ENCODE data around the gene USP32. TPM values are rescaled to one million over a fixed set of nuclear protein-coding genes. Genes with fewer than 3 reads are reported as not detected.
A peak's percentile ranks its signal among the peaks of the same experiment; 100 is the strongest.

The USP32 gene
- total and polyA plus RNA-seq, 3 experiments from 2014 or later = 8.6 to 24.8 (median 23.1) TPM

DNA sequence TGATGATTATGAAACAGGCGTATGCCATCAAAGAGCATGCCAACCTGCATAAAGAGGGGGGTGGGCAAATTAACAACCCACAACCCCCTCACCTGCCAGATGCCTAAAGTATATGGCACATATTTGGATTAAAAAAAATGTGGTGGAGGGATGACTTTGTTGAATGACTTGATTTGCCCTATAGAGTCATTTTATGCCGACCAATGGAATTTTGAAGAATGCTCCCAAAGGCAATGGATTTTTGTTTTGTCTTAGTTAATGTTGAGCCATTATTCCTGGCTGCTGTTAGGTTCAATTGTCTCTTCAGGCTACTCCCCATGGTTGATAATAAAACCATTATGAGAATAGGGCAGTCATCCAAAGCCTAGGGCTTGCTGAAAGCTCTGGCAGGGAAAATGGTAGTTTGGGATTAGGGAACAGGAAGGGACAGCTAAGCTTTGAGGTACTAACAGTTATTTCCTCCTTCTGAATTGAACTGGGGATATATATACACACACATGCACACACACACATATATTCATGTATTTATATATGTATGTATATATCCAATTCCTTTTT is 24.5 kb upstream of the USP32 start:
- DNase-seq = no peak
- Mint-ChIP-seq H3K36me3 (no peaks in the 10 kb centered on the region), H3K4me3 (no peak overlapping the region), H3K27me3 (peaks cover 2 to 8% of the 10 kb centered on the region in 2 donors), H3K27ac (no peak overlapping the region), H3K4me1 (peaks cover 5 to 6% (median 6%) of the 10 kb centered on the region in 3 donors), H3K9me3 (no peaks in the 10 kb centered on the region)
- Histone ChIP-seq H3K4me3 (ENCODE audit: low read length) (no peak overlapping the region), H3K27ac (ENCODE audit: low read depth, low read length) (no peak overlapping the region), H3K27me3 (ENCODE audit: insufficient read depth, low read length, poor library complexity, severe bottlenecking) (no peaks in the 10 kb centered on the region), H3K36me3 (ENCODE audit: insufficient read depth, low read length) (no peaks in the 10 kb centered on the region), H3K4me1 (ENCODE audit: insufficient read depth, low read length) (no peaks in the 10 kb centered on the region), H3K9me3 (ENCODE audit: low read length) (no peaks in the 10 kb centered on the region)
- ChIA-PET POLR2A (no interaction called here), CTCF (no interaction called here)

GRCh38 chr17:60415146-60415545 is 23.2 kb upstream of the USP32 start:
- Mint-ChIP-seq H3K4me1 (no peaks in the 10 kb centered on the region), H3K27me3 (peaks cover 2 to 10% of the 10 kb centered on the region in 2 donors), H3K36me3 (no peaks in the 10 kb centered on the region), H3K4me3 (no peak overlapping the region), H3K9me3 (no peaks in the 10 kb centered on the region), H3K27ac (peak overlapping the region in 1 of 8 donors; percentile 50)
- Histone ChIP-seq H3K4me3 (ENCODE audit: low read length) (no peak overlapping the region), H3K4me1 (ENCODE audit: insufficient read depth, low read length) (no peaks in the 10 kb centered on the region), H3K9me3 (ENCODE audit: low read length) (no peaks in the 10 kb centered on the region), H3K36me3 (ENCODE audit: insufficient read depth, low read length) (no peaks in the 10 kb centered on the region), H3K27me3 (ENCODE audit: insufficient read depth, low read length, poor library complexity, severe bottlenecking) (no peaks in the 10 kb centered on the region), H3K27ac (ENCODE audit: low read depth, low read length) (no peak overlapping the region)
- DNase-seq = no peak
- ChIA-PET POLR2A (no interaction called here), CTCF (no interaction called here)

GRCh38 chr17:60412701-60413100 is 20.8 kb upstream of the USP32 start:
- no peaks in the 10 kb centered on the region for H3K36me3 ChIP-seq (ENCODE audit: insufficient read depth, low read length)
- Mint-ChIP-seq H3K27ac (no peak overlapping the region), H3K9me3 (no peaks in the 10 kb centered on the region), H3K4me3 (no peak overlapping the region), H3K27me3 (peaks cover 6 to 18% of the 10 kb centered on the region in 2 donors), H3K4me1 (no peaks in the 10 kb centered on the region), H3K36me3 (no peaks in the 10 kb centered on the region)
- ChIA-PET CTCF (interaction anchor here (1.1 to 1.6 kb wide), 2 partner anchors 7 to 8 kb away, joined by 3 to 4 read pairs; no protein-coding TSS in a partner anchor), POLR2A (no interaction called here)
- no peak overlapping the region for H3K27ac ChIP-seq (ENCODE audit: low read depth, low read length)
- no peaks in the 10 kb centered on the region for H3K9me3 ChIP-seq (ENCODE audit: low read length)
- no peak for DNase-seq
- no peaks in the 10 kb centered on the region for H3K27me3 ChIP-seq (ENCODE audit: insufficient read depth, low read length, poor library complexity, severe bottlenecking)
- H3K4me3 ChIP-seq (ENCODE audit: low read length) = no peak overlapping the region
- no peaks in the 10 kb centered on the region for H3K4me1 ChIP-seq (ENCODE audit: insufficient read depth, low read length)

- CTCF ChIA-PET = interaction anchor here (1.4 kb wide), 1 partner anchor 11 kb away, joined by 5 read pairs; no protein-coding TSS in a partner anchor
- Histone ChIP-seq H3K27me3 (ENCODE audit: insufficient read depth, low read length, poor library complexity, severe bottlenecking) (no peaks in the 10 kb centered on the region), H3K9me3 (ENCODE audit: low read length) (no peaks in the 10 kb centered on the region), H3K36me3 (ENCODE audit: insufficient read depth, low read length) (no peaks in the 10 kb centered on the region), H3K27ac (ENCODE audit: low read depth, low read length) (no peak overlapping the region), H3K4me3 (ENCODE audit: low read length) (no peak overlapping the region), H3K4me1 (ENCODE audit: insufficient read depth, low read length) (no peaks in the 10 kb centered on the region)
- Mint-ChIP-seq H3K27ac (peak overlapping the region in 1 of 8 donors; percentile 74), H3K9me3 (no peaks in the 10 kb centered on the region), H3K4me1 (no peaks in the 10 kb centered on the region), H3K27me3 (peaks cover 10 to 27% of the 10 kb centered on the region in 2 donors), H3K36me3 (no peaks in the 10 kb centered on the region), H3K4me3 (no peak overlapping the region)
- DNase-seq = no peak
- POLR2A ChIA-PET = no interaction called here
Observed at GRCh38 chr17:60410001-60410400, 18.1 kb upstream of the USP32 start.

DNA sequence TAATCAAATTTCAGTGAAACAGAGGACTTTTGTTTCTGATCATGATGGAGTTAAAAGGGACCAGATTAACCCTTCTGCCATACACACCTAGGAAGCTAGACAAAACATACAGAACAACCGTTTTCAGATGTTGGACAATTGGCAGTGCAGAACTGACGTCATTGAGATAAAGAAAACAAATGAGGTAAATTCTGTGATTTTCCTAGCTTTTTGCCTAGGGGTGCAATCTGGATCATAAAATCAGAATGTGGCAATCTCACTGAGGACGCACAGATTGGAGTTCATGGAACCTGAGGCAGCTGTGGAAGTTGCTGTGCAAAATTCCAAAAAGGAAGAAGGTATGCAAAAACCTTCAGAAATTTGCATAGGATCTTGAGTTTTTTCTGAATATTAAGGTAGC is 15.0 kb upstream of the USP32 start:
- no peaks in the 10 kb centered on the region for H3K36me3 ChIP-seq (ENCODE audit: insufficient read depth, low read length)
- POLR2A ChIA-PET = no interaction called here
- no peak overlapping the region for H3K27ac ChIP-seq (ENCODE audit: low read depth, low read length)
- CTCF ChIA-PET = no interaction called here
- Mint-ChIP-seq H3K4me3 (no peak overlapping the region), H3K27ac (no peak overlapping the region), H3K4me1 (no peaks in the 10 kb centered on the region), H3K36me3 (no peaks in the 10 kb centered on the region), H3K27me3 (peaks cover 8 to 19% of the 10 kb centered on the region in 2 donors), H3K9me3 (no peaks in the 10 kb centered on the region)
- H3K9me3 ChIP-seq (ENCODE audit: low read length) = no peaks in the 10 kb centered on the region
- H3K4me3 ChIP-seq (ENCODE audit: low read length) = no peak overlapping the region
- H3K4me1 ChIP-seq (ENCODE audit: insufficient read depth, low read length) = no peaks in the 10 kb centered on the region
- H3K27me3 ChIP-seq (ENCODE audit: insufficient read depth, low read length, poor library complexity, severe bottlenecking) = no peaks in the 10 kb centered on the region
- no peak for DNase-seq

GRCh38 chr17:60403962-60404361 is 12.0 kb upstream of the USP32 start:
- H3K36me3 Mint-ChIP-seq = no peaks in the 10 kb centered on the region
- no peak overlapping the region for H3K4me3 ChIP-seq (ENCODE audit: low read length)
- H3K27ac ChIP-seq (ENCODE audit: low read depth, low read length) = no peak overlapping the region
- no peaks in the 10 kb centered on the region for H3K9me3 Mint-ChIP-seq
- no peaks in the 10 kb centered on the region for H3K27me3 ChIP-seq (ENCODE audit: insufficient read depth, low read length, poor library complexity, severe bottlenecking)
- ChIA-PET POLR2A (no interaction called here), CTCF (interaction anchor here (1.9 kb wide), 1 partner anchor 12 kb away, joined by 6 read pairs; the partner anchor contains the start of gene USP32)
- H3K9me3 ChIP-seq (ENCODE audit: low read length) = no peaks in the 10 kb centered on the region
- no peak for DNase-seq
- no peaks in the 10 kb centered on the region for H3K4me1 ChIP-seq (ENCODE audit: insufficient read depth, low read length)
- H3K27me3 Mint-ChIP-seq = peaks cover 8 to 14% of the 10 kb centered on the region in 2 donors
- no peak overlapping the region for H3K27ac Mint-ChIP-seq
- no peaks in the 10 kb centered on the region for H3K36me3 ChIP-seq (ENCODE audit: insufficient read depth, low read length)
- no peaks in the 10 kb centered on the region for H3K4me1 Mint-ChIP-seq
- no peak overlapping the region for H3K4me3 Mint-ChIP-seq

DNA sequence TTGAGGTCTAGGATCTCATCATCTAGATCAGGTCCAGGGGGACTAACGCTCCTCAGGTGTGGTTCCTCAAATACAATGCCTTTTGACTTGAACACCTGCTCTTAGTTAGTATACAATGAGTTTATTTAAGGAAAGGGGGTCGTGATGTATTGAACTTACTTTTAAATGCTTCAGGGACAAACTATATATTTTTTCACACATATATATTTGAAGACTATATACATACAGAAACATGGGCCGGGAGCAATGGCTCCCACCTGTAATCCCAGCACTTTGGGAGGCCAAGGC is 11.5 kb upstream of the USP32 start:
- H3K4me1 Mint-ChIP-seq = peaks cover under 1% of the 10 kb centered on the region in 3 donors
- H3K9me3 Mint-ChIP-seq = no peaks in the 10 kb centered on the region
- Histone ChIP-seq H3K27me3 (ENCODE audit: insufficient read depth, low read length, poor library complexity, severe bottlenecking) (no peaks in the 10 kb centered on the region), H3K4me3 (ENCODE audit: low read length) (no peak overlapping the region), H3K9me3 (ENCODE audit: low read length) (no peaks in the 10 kb centered on the region), H3K27ac (ENCODE audit: low read depth, low read length) (no peak overlapping the region), H3K36me3 (ENCODE audit: insufficient read depth, low read length) (no peaks in the 10 kb centered on the region), H3K4me1 (ENCODE audit: insufficient read depth, low read length) (peaks cover 2% of the 10 kb centered on the region)
- CTCF ChIA-PET = no interaction called here
- peaks cover 7 to 10% of the 10 kb centered on the region in 2 donors for H3K27me3 Mint-ChIP-seq
- H3K36me3 Mint-ChIP-seq = no peaks in the 10 kb centered on the region
- H3K27ac Mint-ChIP-seq = no peak overlapping the region
- DNase-seq = no peak
- POLR2A ChIA-PET = no interaction called here
- H3K4me3 Mint-ChIP-seq = no peak overlapping the region

DNA sequence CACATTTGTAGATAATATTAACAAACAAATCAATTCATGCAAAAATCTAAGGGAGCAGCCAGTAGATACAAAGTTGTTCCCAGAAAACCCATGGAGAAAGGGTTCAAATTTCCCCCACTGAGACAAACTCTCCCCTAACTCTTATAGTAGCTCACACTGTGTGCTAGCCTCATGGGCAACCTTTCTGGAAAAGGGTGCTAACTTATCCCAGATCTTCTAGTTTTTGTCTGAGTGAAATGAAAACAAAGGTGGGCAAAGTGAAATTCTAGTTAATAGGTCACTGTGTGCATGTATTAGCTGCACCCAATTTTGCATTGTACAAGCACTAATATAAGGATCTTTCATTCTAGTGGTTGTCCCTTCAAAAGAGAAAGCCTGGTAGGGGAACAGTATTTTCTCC is 9.9 kb upstream of the USP32 start:
- Histone ChIP-seq H3K4me3 (ENCODE audit: low read length) (no peak overlapping the region), H3K36me3 (ENCODE audit: insufficient read depth, low read length) (no peaks in the 10 kb centered on the region), H3K4me1 (ENCODE audit: insufficient read depth, low read length) (peaks cover 10% of the 10 kb centered on the region), H3K9me3 (ENCODE audit: low read length) (no peaks in the 10 kb centered on the region), H3K27me3 (ENCODE audit: insufficient read depth, low read length, poor library complexity, severe bottlenecking) (no peaks in the 10 kb centered on the region), H3K27ac (ENCODE audit: low read depth, low read length) (no peak overlapping the region)
- ChIA-PET CTCF (no interaction called here), POLR2A (no interaction called here)
- no peaks in the 10 kb centered on the region for H3K36me3 Mint-ChIP-seq
- peaks cover 5 to 6% (median 6%) of the 10 kb centered on the region in 3 donors for H3K4me1 Mint-ChIP-seq
- H3K4me3 Mint-ChIP-seq = no peak overlapping the region
- peaks cover 2 to 7% of the 10 kb centered on the region in 2 donors for H3K27me3 Mint-ChIP-seq
- no peaks in the 10 kb centered on the region for H3K9me3 Mint-ChIP-seq
- no peak for DNase-seq
- no peak overlapping the region for H3K27ac Mint-ChIP-seq

All from CD8-positive, alpha-beta memory T cell (primary cell).